IPS-NIHi7 (cell line): ENCODE data around the gene TWF2.

Experiments used
- DNase-seq: peaks from one replicate; pipeline ENCODE4 v3.0.0; 2012; ENCODE audit warnings: mixed read lengths; ENCODE audit errors: extremely low spot score

The TWF2 gene

GRCh38 chr3:52257911-52258310, 19.0 kb upstream of the TWF2 start:
- DNase-seq, result no peak

GRCh38 chr3:52256622-52257021, 17.7 kb upstream of the TWF2 start:
- no peak for DNase-seq

GRCh38 chr3:52256159-52256558, 17.2 kb upstream of the TWF2 start:
- no peak for DNase-seq

- DNase-seq, result no peak
Observed at GRCh38 chr3:52254608-52255007, 15.7 kb upstream of the TWF2 start.

- DNase-seq, result no peak
Observed at GRCh38 chr3:52253314-52254304, 14.7 kb upstream of the TWF2 start.

- no peak for DNase-seq
Observed at GRCh38 chr3:52250122-52250521, 11.2 kb upstream of the TWF2 start.

- DNase-seq, result no peak
Observed at GRCh38 chr3:52249683-52250082, 10.7 kb upstream of the TWF2 start.

GRCh38 chr3:52248816-52249547, 10.0 kb upstream of the TWF2 start:
- DNase-seq, result no peak

GRCh38 chr3:52248165-52248541, 9.2 kb upstream of the TWF2 start:
- DNase-seq, result no peak

GRCh38 chr3:52247409-52248164, 8.6 kb upstream of the TWF2 start:
- DNase-seq, result no peak

GRCh38 chr3:52246728-52247408, 7.9 kb upstream of the TWF2 start:
- no peak for DNase-seq

GRCh38 chr3:52246264-52246620, 7.3 kb upstream of the TWF2 start:
- DNase-seq, result no peak

GRCh38 chr3:52245322-52246263, 6.6 kb upstream of the TWF2 start, which contains the start of gene PPM1M:
TSS of gene PPM1M (plus strand) at chr3:52245759. CDS start at chr3:52245825, 66 bp downstream.
- peak; percentile 80 for DNase-seq

GRCh38 chr3:52243791-52244628, 5.1 kb upstream of the TWF2 start:
- DNase-seq, result no peak

- no peak for DNase-seq
Observed at GRCh38 chr3:52242039-52242438, 3.1 kb upstream of the TWF2 start.

GRCh38 chr3:52240886-52241370, 2.0 kb upstream of the TWF2 start:
- DNase-seq, result no peak

- no peak for DNase-seq
Observed at GRCh38 chr3:52240059-52240885, 1.3 kb upstream of the TWF2 start.

- no peak for DNase-seq
Observed at GRCh38 chr3:52238193-52238760, 681 bp downstream of the TWF2 start.
